HepG2 (cell line): ENCODE measurements around the gene KNL1. TPM values are rescaled to one million over a fixed set of nuclear protein-coding genes. Genes with fewer than 3 reads are reported as not detected.

Experiments used
- CBX1 ChIP-seq: IDR thresholded peaks from one replicate; pipeline ENCODE4 v1.6.1; 2016; ENCODE audit warnings: antibody characterized with exemption, low read depth
- CREB1 ChIP-seq, 2 experiments: fragments of 450-650 bp in 1 of 2; IDR thresholded peaks; 2 replicates each; pipeline ENCODE4 v1.6.1; 2016 to 2017; ENCODE audit warnings: control low read depth in 1 of 2, mild to moderate bottlenecking in 1 of 2, missing compliant biosample characterization in 1 of 2, missing genetic modification characterization in 1 of 2
- CSRNP1 ChIP-seq: sonication (generic); formaldehyde crosslinking; IDR thresholded peaks from 2 replicates; pipeline ENCODE4 v1.8.1; 2023; ENCODE audit warnings: mild to moderate bottlenecking, missing genetic modification reagents
- IRF2 ChIP-seq: IDR thresholded peaks from 2 replicates; pipeline ENCODE4 v1.6.1; 2018; ENCODE audit warnings: missing genetic modification reagents, missing compliant biosample characterization
- ISX ChIP-seq: sonication (generic); formaldehyde crosslinking; conservative IDR thresholded peaks from 2 replicates; pipeline ENCODE4 v1.5.0; 2020; ENCODE audit warnings: missing genetic modification reagents
- KAT8 ChIP-seq: IDR thresholded peaks from 2 replicates; pipeline ENCODE4 v1.6.1; 2016; ENCODE audit warnings: missing genetic modification reagents, missing compliant biosample characterization
- KLF12 ChIP-seq: sonication (generic); formaldehyde crosslinking; IDR thresholded peaks from 2 replicates; pipeline ENCODE4 v1.4.0; 2020; ENCODE audit warnings: missing genetic modification reagents, borderline replicate concordance
- MEIS1 ChIP-seq: sonication (generic); formaldehyde crosslinking; IDR thresholded peaks from 2 replicates; pipeline ENCODE4 v1.9.0; 2021; ENCODE audit warnings: mild to moderate bottlenecking, missing genetic modification reagents, moderate library complexity, borderline replicate concordance
- MTA1 ChIP-seq: sonication (generic); formaldehyde crosslinking; IDR thresholded peaks from 2 replicates; pipeline ENCODE4 v1.4.0; 2020; ENCODE audit warnings: missing genetic modification reagents, mild to moderate bottlenecking, borderline replicate concordance
- MXD1 ChIP-seq: sonication (generic); formaldehyde crosslinking; IDR thresholded peaks from 2 replicates; pipeline ENCODE4 v1.4.0; 2020; ENCODE audit warnings: mild to moderate bottlenecking, missing genetic modification reagents
- MYNN ChIP-seq: sonication (generic); formaldehyde crosslinking; IDR thresholded peaks from 2 replicates; pipeline ENCODE4 v1.4.0; 2020; ENCODE audit warnings: mild to moderate bottlenecking, low read depth, missing genetic modification reagents
- PHF20 ChIP-seq: sonication (generic); formaldehyde crosslinking; IDR thresholded peaks from 2 replicates; pipeline ENCODE4 v1.5.0; 2020; ENCODE audit warnings: mild to moderate bottlenecking, missing genetic modification reagents
- RAD51 ChIP-seq: fragments of 450-650 bp; IDR thresholded peaks from 2 replicates; pipeline ENCODE4 v1.6.1; 2016; ENCODE audit warnings: borderline replicate concordance
- SOX13 ChIP-seq, 3 experiments: fragments of 450-650 bp in 1 of 3; sonication (generic) in 1 of 3; formaldehyde crosslinking in 1 of 3; IDR thresholded peaks in 2 of 3; conservative IDR thresholded peaks in 1 of 3; 2 replicates each; pipeline versions ENCODE4 v1.5.0 to v1.6.1; 2016 to 2020; ENCODE audit warnings: antibody characterized with exemption in 1 of 3, mild to moderate bottlenecking in 1 of 3, missing compliant biosample characterization in 1 of 3, missing genetic modification reagents in 1 of 3, moderate library complexity in 1 of 3
- SP1 ChIP-seq, 2 experiments: fragments of 450-650 bp in 1 of 2; sonication (generic) in 1 of 2; formaldehyde crosslinking in 1 of 2; IDR thresholded peaks; 2 replicates each; pipeline versions ENCODE4 v1.4.0 to v1.6.1; 2016 to 2020; ENCODE audit warnings: missing genetic modification reagents in 1 of 2
- SP2 ChIP-seq: sonication (generic); formaldehyde crosslinking; IDR thresholded peaks from 2 replicates; pipeline ENCODE4 v1.5.1; 2020; ENCODE audit warnings: mild to moderate bottlenecking, missing genetic modification reagents
- SRSF4 ChIP-seq: fragments of 200-400 bp; formaldehyde crosslinking; IDR thresholded peaks from one replicate; pipeline ENCODE4 v1.6.1; 2018; ENCODE audit warnings: mild to moderate bottlenecking, low read depth, low read length, moderate library complexity; ENCODE audit not compliant: poor library complexity, severe bottlenecking
- ZBTB14 ChIP-seq: sonication (generic); formaldehyde crosslinking; IDR thresholded peaks from 2 replicates; pipeline ENCODE4 v1.4.0; 2020; ENCODE audit warnings: missing genetic modification reagents
- ZBTB21 ChIP-seq: sonication (generic); formaldehyde crosslinking; IDR thresholded peaks from 2 replicates; pipeline ENCODE4 v1.4.0; 2020; ENCODE audit warnings: missing genetic modification reagents
- ZFP37 ChIP-seq: sonication (generic); formaldehyde crosslinking; IDR thresholded peaks from 2 replicates; pipeline ENCODE4 v1.4.0; 2020; ENCODE audit warnings: missing genetic modification reagents, borderline replicate concordance
- ZFX ChIP-seq: sonication (generic); formaldehyde crosslinking; IDR thresholded peaks from 2 replicates; pipeline ENCODE4 v1.4.0; 2020; ENCODE audit warnings: mild to moderate bottlenecking, low read depth, missing genetic modification reagents, moderate library complexity
- ZMYM4 ChIP-seq: sonication (generic); formaldehyde crosslinking; IDR thresholded peaks from 2 replicates; pipeline ENCODE4 v1.8.1; 2023; ENCODE audit warnings: mild to moderate bottlenecking, missing genetic modification reagents
- ZNF225 ChIP-seq: sonication (generic); formaldehyde crosslinking; IDR thresholded peaks from 2 replicates; pipeline ENCODE4 v1.4.0; 2020; ENCODE audit warnings: mild to moderate bottlenecking, missing genetic modification reagents
- ZNF232 ChIP-seq: sonication (generic); formaldehyde crosslinking; IDR thresholded peaks from 2 replicates; pipeline ENCODE4 v1.4.0; 2020; ENCODE audit warnings: missing genetic modification reagents, borderline replicate concordance
- ZNF549 ChIP-seq: sonication (generic); formaldehyde crosslinking; IDR thresholded peaks from 2 replicates; pipeline ENCODE4 v1.5.0; 2020; ENCODE audit warnings: missing genetic modification reagents
- ZNF580 ChIP-seq: IDR thresholded peaks from 2 replicates; pipeline ENCODE4 v1.6.1; 2016; ENCODE audit warnings: low read depth, borderline replicate concordance
- ZNF780A ChIP-seq: sonication (generic); formaldehyde crosslinking; IDR thresholded peaks from 2 replicates; pipeline ENCODE4 v1.8.0; 2022; ENCODE audit warnings: mild to moderate bottlenecking, missing genetic modification reagents, moderate library complexity
- polyA plus RNA-seq, 8 experiments: library from polyadenylated mRNA; depleted of rRNA in 3 of 8; stranded (reverse) in 7 of 8; unstranded in 1 of 8; fragments of >200 nt; fragmentation: Illumina TruSeq in 4 of 8; extraction: Trizol in 4 of 8; gene quantifications; 2 replicates each; pipeline versions ENCODE4 v1.2.1 to v1.2.3, GENCODE V29; 2011 to 2016; ENCODE audit warnings: low read depth in 4 of 8, missing spikeins in 1 of 8, mixed read lengths in 1 of 8; ENCODE audit not compliant: insufficient read depth in 1 of 8
- total RNA-seq, 5 experiments: library from RNA; depleted of rRNA; stranded (reverse); fragments of >200 nt; fragmentation: Illumina TruSeq; extraction: Trizol; gene quantifications; 2 replicates each; pipeline ENCODE4 v1.2.3, GENCODE V29; 2016; ENCODE audit warnings: low read depth in 1 of 5

Gene KNL1
- total and polyA plus RNA-seq, 2 of the 13 experiments (the other 11 are each of a cell fraction or from before 2014, with no cell fraction given): 8.0 to 21.4 TPM

- TF ChIP-seq CREB1 (IDR thresholded peaks at IDR 0.05): peak; percentile 76
- TF ChIP-seq CREB1 (CRISPR knock-in tag; IDR thresholded peaks at IDR 0.05): peak; percentile 89
- TF ChIP-seq SRSF4: no peak
- TF ChIP-seq ZNF580 (CRISPR knock-in tag): 0 out of 2 replicates have a peak, but pooled peaks have one; percentile 21
- peak; percentile 91 for TF ChIP-seq RAD51
- TF ChIP-seq KAT8 (CRISPR knock-in tag): peak; percentile 44; the same call in 1 of the 2 replicates
- TF ChIP-seq SOX13 (IDR thresholded peaks at IDR 0.05): no peak
- TF ChIP-seq SOX13 (CRISPR knock-in tag; conservative IDR thresholded peaks at IDR 0.05 in 1 of 2, IDR thresholded peaks at IDR 0.05 in 1 of 2): peak in 1 of 2 experiments; percentile 17; a peak in 1 of 4 replicates
- no peak for TF ChIP-seq ZBTB14
- TF ChIP-seq ZNF549 (CRISPR knock-in tag): no peak
- peak; percentile 68 for TF ChIP-seq SP2 (CRISPR knock-in tag)
- TF ChIP-seq PHF20: peak; percentile 70
- no peak for TF ChIP-seq ZNF232 (CRISPR knock-in tag)
- TF ChIP-seq ZMYM4 (CRISPR knock-in tag): peak; percentile 81
- no peak for TF ChIP-seq MYNN
- no peak for TF ChIP-seq CSRNP1 (CRISPR knock-in tag)
- no peak; the same call in 1 of the 2 replicates for TF ChIP-seq ZNF225 (CRISPR knock-in tag)
- no peak for TF ChIP-seq ZBTB21
- TF ChIP-seq ZFP37 (CRISPR knock-in tag): no peak
- TF ChIP-seq KLF12: no peak
- no peak for TF ChIP-seq ZNF780A (CRISPR knock-in tag)
- peak; percentile 52; the same call in 1 of the 2 replicates for TF ChIP-seq IRF2 (CRISPR knock-in tag)
- TF ChIP-seq MTA1 (CRISPR knock-in tag): no peak
- peak; percentile 72 for TF ChIP-seq MXD1
- TF ChIP-seq MEIS1: no peak
- TF ChIP-seq CBX1: no peak
- no peak for TF ChIP-seq ISX (CRISPR knock-in tag)
- no peak for TF ChIP-seq SP1 (IDR thresholded peaks at IDR 0.05)
- TF ChIP-seq SP1 (CRISPR knock-in tag; IDR thresholded peaks at IDR 0.05): no peak
- peak; percentile 64 for TF ChIP-seq ZFX (CRISPR knock-in tag)
Observed at GRCh38 chr15:40564591-40565332, 29.3 kb upstream of the KNL1 start, which contains the start of gene CCDC32 (continued).
